WTC11 (cell line): ENCODE results near the gene SYNC. TPM values are rescaled to one million over a fixed set of nuclear protein-coding genes. Genes with fewer than 3 reads are reported as not detected.

Experiments
- ATAC-seq: fragments of 200-7000 bp; cut with Tn5 transposase; 2 replicates; pipeline ENCODE4 v1.10.0; 2021; ENCODE audit warnings: mild to moderate bottlenecking, moderate library complexity
- Bru-seq: library from RNA; stranded (reverse); fragments of 400-500 nt; gene quantifications from one replicate; lab custom pipeline; 2021; lab: Mats Ljungman, UMichigan
- CTCF ChIA-PET: fragments of 300-600 bp; sonication (Branson Sonifier 250); formaldehyde crosslinking; loops from one replicate; lab custom pipeline; 2021; ENCODE audit warnings: antibody characterized with exemption; lab: Charles Lee
- POLR2A ChIA-PET: fragments of 350-600 bp; sonication (Branson Sonifier 250); formaldehyde crosslinking; loops from one replicate; lab custom pipeline; 2021; ENCODE audit warnings: antibody characterized with exemption; lab: Charles Lee
- DNase-seq: peaks from one replicate; pipeline ENCODE4 v3.0.0; 2021; ENCODE audit warnings: low spot score
- H3K27ac Mint-ChIP-seq: 2 replicates; pipeline ENCODE4 v1.8.0; 2021; ENCODE audit warnings: mixed read lengths
- H3K27me3 Mint-ChIP-seq: 2 replicates; pipeline ENCODE4 v1.8.0; 2021; ENCODE audit warnings: low read depth, mild to moderate bottlenecking, moderate library complexity, mixed read lengths
- H3K36me3 Mint-ChIP-seq: 2 replicates; pipeline ENCODE4 v1.8.0; 2021; ENCODE audit warnings: mixed read lengths
- H3K4me1 Mint-ChIP-seq: 2 replicates; pipeline ENCODE4 v1.8.0; 2022; ENCODE audit warnings: mixed read lengths
- H3K4me3 Mint-ChIP-seq: 2 replicates; pipeline ENCODE4 v1.8.0; 2021; ENCODE audit warnings: mild to moderate bottlenecking, moderate library complexity, mixed read lengths
- H3K9me3 Mint-ChIP-seq: 2 replicates; pipeline ENCODE4 v1.8.0; 2021; ENCODE audit warnings: mixed read lengths
- ARID4B ChIP-seq: sonication (generic); formaldehyde crosslinking; IDR thresholded peaks from 2 replicates; pipeline ENCODE4 v1.8.0; 2023; ENCODE audit warnings: missing genetic modification reagents, mild to moderate bottlenecking, borderline replicate concordance
- ATF6 ChIP-seq: sonication (generic); formaldehyde crosslinking; IDR thresholded peaks from 2 replicates; pipeline ENCODE4 v1.8.1; 2023; ENCODE audit warnings: mild to moderate bottlenecking, missing genetic modification reagents
- FOXP4 ChIP-seq: sonication (generic); formaldehyde crosslinking; IDR thresholded peaks from 2 replicates; pipeline ENCODE4 v1.8.0; 2022; ENCODE audit warnings: mild to moderate bottlenecking, missing genetic modification reagents
- HMGA2 ChIP-seq: fragments of 250-450 bp; sonication (Bioruptor Pico); IDR thresholded peaks from 2 replicates; pipeline ENCODE4 v1.4.0; 2021; ENCODE audit warnings: mild to moderate bottlenecking, moderate library complexity
- HMGXB4 ChIP-seq: sonication (generic); formaldehyde crosslinking; IDR thresholded peaks from 2 replicates; pipeline ENCODE4 v1.8.1; 2023; ENCODE audit warnings: mild to moderate bottlenecking, moderate library complexity, missing genetic modification reagents
- IRF1 ChIP-seq: sonication (generic); formaldehyde crosslinking; IDR thresholded peaks from 2 replicates; pipeline ENCODE4 v1.8.0; 2023; ENCODE audit warnings: missing genetic modification reagents
- IRF2 ChIP-seq: sonication (generic); formaldehyde crosslinking; IDR thresholded peaks from 2 replicates; pipeline ENCODE4 v1.8.0; 2022; ENCODE audit warnings: low read depth, missing genetic modification reagents, borderline replicate concordance
- MAX ChIP-seq: sonication (generic); formaldehyde crosslinking; IDR thresholded peaks from 2 replicates; pipeline ENCODE4 v1.8.0; 2022; ENCODE audit warnings: mild to moderate bottlenecking, missing genetic modification reagents
- MYBL2 ChIP-seq: sonication (generic); formaldehyde crosslinking; IDR thresholded peaks from 2 replicates; pipeline ENCODE4 v1.8.1; 2023; ENCODE audit warnings: mild to moderate bottlenecking, moderate library complexity, missing genetic modification reagents
- NR3C1 ChIP-seq: sonication (generic); formaldehyde crosslinking; conservative IDR thresholded peaks from 2 replicates; pipeline ENCODE4 v1.8.1; 2023; ENCODE audit warnings: low read depth, mild to moderate bottlenecking, missing genetic modification reagents
- PRRX2 ChIP-seq: fragments of 250-450 bp; sonication (Bioruptor Pico); IDR thresholded peaks from 2 replicates; pipeline ENCODE4 v1.8.0; 2021; ENCODE audit warnings: mild to moderate bottlenecking
- RELA ChIP-seq: sonication (generic); formaldehyde crosslinking; IDR thresholded peaks from 2 replicates; pipeline ENCODE4 v1.8.1; 2022; ENCODE audit warnings: missing genetic modification reagents, mild to moderate bottlenecking, borderline replicate concordance
- SMAD4 ChIP-seq: sonication (generic); formaldehyde crosslinking; IDR thresholded peaks from 2 replicates; pipeline ENCODE4 v1.8.0; 2022; ENCODE audit warnings: mild to moderate bottlenecking, missing genetic modification reagents
- TCF7 ChIP-seq: sonication (generic); formaldehyde crosslinking; IDR thresholded peaks from 2 replicates; pipeline ENCODE4 v1.8.0; 2022; ENCODE audit warnings: mild to moderate bottlenecking, low read depth, missing genetic modification reagents, moderate library complexity
- TP53 ChIP-seq: sonication (generic); formaldehyde crosslinking; IDR thresholded peaks from 2 replicates; pipeline ENCODE4 v1.8.1; 2023; ENCODE audit warnings: mild to moderate bottlenecking, missing genetic modification reagents
- ZNF121 ChIP-seq: sonication (generic); formaldehyde crosslinking; IDR thresholded peaks from 2 replicates; pipeline ENCODE4 v1.8.0; 2023; ENCODE audit warnings: missing genetic modification reagents
- ZNF232 ChIP-seq: sonication (generic); formaldehyde crosslinking; IDR thresholded peaks from 2 replicates; pipeline ENCODE4 v1.8.0; 2022; ENCODE audit warnings: mild to moderate bottlenecking, missing genetic modification reagents
- ZNF263 ChIP-seq: sonication (generic); formaldehyde crosslinking; IDR thresholded peaks from 2 replicates; pipeline ENCODE4 v1.8.1; 2022; ENCODE audit warnings: low read depth, mild to moderate bottlenecking, moderate library complexity, missing genetic modification reagents
- long read RNA-seq, 3 experiments: library from RNA in 1 of 3; library from capped mRNA in 1 of 3; library from polyadenylated mRNA in 1 of 3; unstranded in 2 of 3; stranded (forward) in 1 of 3; transcript quantifications; one replicate each; pipeline ENCODE4 v2.0.0, GENCODE V29; 2021
- total RNA-seq: library from RNA; stranded (reverse); gene quantifications from 3 replicates; pipeline ENCODE4 v1.2.3, GENCODE V29; 2021

The SYNC gene
- total RNA-seq (0.09 to 0.21 TPM (median 0.11 TPM) in 3 replicates), Bru-seq, nascent RNA (percentile 10 among the genes with signal in this experiment)
- long read RNA-seq, experiment 1, partial matches to known transcripts = 0 of 58 reads
- long read RNA-seq, experiment 1, other reads (novel, unspliced or antisense) = 58 of 58 reads
- long read RNA-seq, experiment 2 = 0 reads
- long read RNA-seq, experiment 3 = 0 reads

- Mint-ChIP-seq H3K9me3 (no peaks in the 10 kb centered on the region), H3K36me3 (no peaks in the 10 kb centered on the region), H3K4me3 (peak within 1 kb of the TSS; percentile 70), H3K27me3 (peaks cover 59% of the 10 kb centered on the region), H3K27ac (no peak within 1 kb of the TSS), H3K4me1 (peaks cover 13% of the 10 kb centered on the region)
- TF ChIP-seq ZNF232 (CRISPR knock-in tag) (no peak), SMAD4 (CRISPR knock-in tag) (no peak), ZNF121 (CRISPR knock-in tag) (0 out of 2 replicates have a peak, but pooled peaks have one; percentile 54), ZNF263 (CRISPR knock-in tag) (no peak), ATF6 (no peak), FOXP4 (CRISPR knock-in tag) (no peak)
- CTCF ChIA-PET = interaction anchor here (0.7 to 3.6 kb wide), 4 partner anchors 9 to 183 kb away, joined by 6 to 43 read pairs (median 12); no protein-coding TSS in a partner anchor
- ATAC-seq (peak; percentile 26), DNase-seq (no peak)
- POLR2A ChIA-PET = interaction anchor here (0.9 kb wide), 1 partner anchor 14 kb away, joined by 3 read pairs; no protein-coding TSS in a partner anchor
These were observed at the start of gene SYNC for GRCh38 chr1:32702599-32703478. Gene SYNC, minus strand, starts transcription at chr1:32702770. Its CDS starts 110 bp downstream, at chr1:32702660.

- no peak overlapping the region for H3K27ac Mint-ChIP-seq
- H3K4me3 Mint-ChIP-seq = no peak overlapping the region
- no peak for DNase-seq
- H3K4me1 Mint-ChIP-seq = peaks cover 13% of the 10 kb centered on the region
- ChIA-PET CTCF (interaction anchor here (0.6 to 3.8 kb wide), 11 partner anchors 9 to 285 kb away, joined by 4 to 43 read pairs (median 5); partner anchors contain the start of gene ZBTB8B), POLR2A (interaction anchor here (1.0 to 1.8 kb wide), 2 partner anchors 22 to 37 kb away, joined by 4 to 6 read pairs; no protein-coding TSS in a partner anchor)
- no peak for ATAC-seq
- no peaks in the 10 kb centered on the region for H3K27me3 Mint-ChIP-seq
- H3K36me3 Mint-ChIP-seq = no peaks in the 10 kb centered on the region
- TF ChIP-seq MYBL2 (no peak), IRF1 (CRISPR knock-in tag) (no peak), IRF2 (CRISPR knock-in tag) (no peak)
- no peaks in the 10 kb centered on the region for H3K9me3 Mint-ChIP-seq
These were observed 47.2 kb upstream of the SYNC start for GRCh38 chr1:32749771-32750170.

GRCh38 chr1:32749332-32749731 lies 46.8 kb upstream of the SYNC start:
- 0 out of 2 replicates have a peak, but pooled peaks cover under 1% of the 10 kb centered on the region for H3K36me3 Mint-ChIP-seq
- H3K27ac Mint-ChIP-seq = no peak overlapping the region
- peaks cover 13% of the 10 kb centered on the region for H3K4me1 Mint-ChIP-seq
- no peaks in the 10 kb centered on the region for H3K9me3 Mint-ChIP-seq
- DNase-seq = no peak
- H3K27me3 Mint-ChIP-seq = no peaks in the 10 kb centered on the region
- POLR2A ChIA-PET = interaction anchor here (0.5 to 1.8 kb wide), 4 partner anchors 23 to 642 kb away, joined by 3 to 6 read pairs (median 4); partner anchors contain the start of gene KPNA6
- ATAC-seq = no peak
- CTCF ChIA-PET = interaction anchor here (0.6 to 3.8 kb wide), 11 partner anchors 10 to 285 kb away, joined by 4 to 43 read pairs (median 5); partner anchors contain the start of gene ZBTB8B
- no peak overlapping the region for H3K4me3 Mint-ChIP-seq
- TF ChIP-seq NR3C1 (CRISPR knock-in tag) = no peak
- TF ChIP-seq ARID4B (CRISPR knock-in tag) = no peak
- TF ChIP-seq ZNF263 (CRISPR knock-in tag) = no peak
- TF ChIP-seq MAX (CRISPR knock-in tag) = no peak
- no peak for TF ChIP-seq HMGXB4 (CRISPR knock-in tag)
- no peak for TF ChIP-seq TP53 (CRISPR knock-in tag)
- no peak for TF ChIP-seq HMGA2 (CRISPR knock-in tag)
- no peak for TF ChIP-seq TCF7 (CRISPR knock-in tag)
- no peak for TF ChIP-seq PRRX2 (CRISPR knock-in tag)
- no peak for TF ChIP-seq RELA (CRISPR knock-in tag)
